HL-60 (cell line): Measurements from ENCODE around the gene IGSF8.

ENCODE experiments used
- DNase-seq, 2 experiments: peaks; one replicate each; pipeline ENCODE4 v3.0.0-alpha.2; 2010 to 2020; ENCODE audit warnings: low read depth in 1 of 2, low spot score in 1 of 2
- H3K27ac ChIP-seq: fragments of 250-450 bp; sonication (Bioruptor Pico); replicated peaks from 2 replicates; pipeline ENCODE4 v1.5.1; 2020; ENCODE audit warnings: mild to moderate bottlenecking, moderate library complexity
- H3K27me3 ChIP-seq: fragments of 250-450 bp; sonication (Bioruptor Pico); 2 replicates; pipeline ENCODE4 v1.5.1; 2021; ENCODE audit warnings: mild to moderate bottlenecking, moderate library complexity; ENCODE audit not compliant: insufficient read depth, poor library complexity, severe bottlenecking
- H3K4me3 ChIP-seq: replicated peaks from 2 replicates; pipeline ENCODE4 v1.5.1; 2011; ENCODE audit warnings: mild to moderate bottlenecking, control low read depth, low read length; ENCODE audit not compliant: insufficient read depth
- GABPA ChIP-seq: IDR thresholded peaks from 2 replicates; pipeline ENCODE4 v1.6.1; 2012; ENCODE audit warnings: low read depth
- POLR2AphosphoS5 ChIP-seq: IDR thresholded peaks from 2 replicates; pipeline ENCODE4 v1.6.1; 2012; ENCODE audit warnings: low read depth
- SPI1 ChIP-seq: IDR thresholded peaks from 2 replicates; pipeline ENCODE4 v1.6.1; 2012; ENCODE audit warnings: low read depth, mild to moderate bottlenecking, borderline replicate concordance
- TF ChIP-seq, protein P1 (sequence below): IDR thresholded peaks from one replicate; pipeline ENCODE4 v1.5.1; 2011; ENCODE audit warnings: low read length, control low read depth, inconsistent platforms; ENCODE audit not compliant: insufficient read depth
- TF ChIP-seq, protein P2 (sequence below): IDR thresholded peaks from 2 replicates; pipeline ENCODE4 v1.6.1; 2012; ENCODE audit warnings: low read depth; ENCODE audit not compliant: insufficient replicate concordance

Gene IGSF8

DNA sequence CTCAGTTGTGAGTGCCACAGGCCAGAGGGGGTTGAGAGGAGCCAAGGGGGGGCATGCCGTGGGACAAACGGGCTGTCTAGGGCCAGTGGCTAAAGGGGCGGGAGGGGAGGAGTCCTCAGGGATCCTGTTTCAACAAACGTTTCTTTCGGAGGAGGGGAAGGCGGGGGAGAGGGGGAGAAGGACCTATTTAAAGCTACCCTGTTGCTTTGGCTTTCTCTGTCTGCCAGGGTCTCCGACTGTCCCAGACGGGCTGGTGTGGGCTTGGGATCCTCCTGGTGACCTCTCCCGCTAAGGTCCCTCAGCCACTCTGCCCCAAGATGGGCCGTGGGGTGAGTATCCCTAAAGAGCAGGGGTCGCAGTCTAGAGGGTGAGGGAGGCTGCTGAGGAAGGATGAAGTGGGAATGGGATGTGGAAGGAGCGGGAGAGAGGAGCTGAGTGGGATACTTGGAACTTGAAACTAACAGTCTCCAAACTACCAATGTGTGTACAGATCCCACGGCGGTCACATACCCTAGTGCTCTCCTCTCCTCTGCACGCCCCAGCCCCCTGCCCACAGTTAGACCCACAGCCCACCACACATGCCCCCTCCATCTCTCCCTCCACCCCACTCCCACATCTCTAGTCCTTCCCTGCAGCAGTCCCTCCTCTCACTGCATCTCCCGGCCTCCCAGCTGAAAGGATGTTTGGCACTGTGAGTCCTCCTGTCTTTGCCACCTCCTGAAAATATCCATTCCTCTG lies 17.3 kb upstream of the IGSF8 start, which contains the start of gene ATP1A2:
ATP1A2 (plus strand) TSS at position 215 of the 738 bp plus-strand sequence; CDS start at position 318, 103 bp downstream.
- DNase-seq = no peak
- Histone ChIP-seq H3K27ac (no peak within 1 kb of the TSS), H3K4me3 (no peak within 1 kb of the TSS), H3K27me3 (no peaks in the 10 kb centered on the region)
- TF ChIP-seq, protein P1, sequence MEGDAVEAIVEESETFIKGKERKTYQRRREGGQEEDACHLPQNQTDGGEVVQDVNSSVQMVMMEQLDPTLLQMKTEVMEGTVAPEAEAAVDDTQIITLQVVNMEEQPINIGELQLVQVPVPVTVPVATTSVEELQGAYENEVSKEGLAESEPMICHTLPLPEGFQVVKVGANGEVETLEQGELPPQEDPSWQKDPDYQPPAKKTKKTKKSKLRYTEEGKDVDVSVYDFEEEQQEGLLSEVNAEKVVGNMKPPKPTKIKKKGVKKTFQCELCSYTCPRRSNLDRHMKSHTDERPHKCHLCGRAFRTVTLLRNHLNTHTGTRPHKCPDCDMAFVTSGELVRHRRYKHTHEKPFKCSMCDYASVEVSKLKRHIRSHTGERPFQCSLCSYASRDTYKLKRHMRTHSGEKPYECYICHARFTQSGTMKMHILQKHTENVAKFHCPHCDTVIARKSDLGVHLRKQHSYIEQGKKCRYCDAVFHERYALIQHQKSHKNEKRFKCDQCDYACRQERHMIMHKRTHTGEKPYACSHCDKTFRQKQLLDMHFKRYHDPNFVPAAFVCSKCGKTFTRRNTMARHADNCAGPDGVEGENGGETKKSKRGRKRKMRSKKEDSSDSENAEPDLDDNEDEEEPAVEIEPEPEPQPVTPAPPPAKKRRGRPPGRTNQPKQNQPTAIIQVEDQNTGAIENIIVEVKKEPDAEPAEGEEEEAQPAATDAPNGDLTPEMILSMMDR = no peak
- TF ChIP-seq SPI1 (no peak), POLR2AphosphoS5 (no peak), GABPA (no peak)
- TF ChIP-seq, protein P2, sequence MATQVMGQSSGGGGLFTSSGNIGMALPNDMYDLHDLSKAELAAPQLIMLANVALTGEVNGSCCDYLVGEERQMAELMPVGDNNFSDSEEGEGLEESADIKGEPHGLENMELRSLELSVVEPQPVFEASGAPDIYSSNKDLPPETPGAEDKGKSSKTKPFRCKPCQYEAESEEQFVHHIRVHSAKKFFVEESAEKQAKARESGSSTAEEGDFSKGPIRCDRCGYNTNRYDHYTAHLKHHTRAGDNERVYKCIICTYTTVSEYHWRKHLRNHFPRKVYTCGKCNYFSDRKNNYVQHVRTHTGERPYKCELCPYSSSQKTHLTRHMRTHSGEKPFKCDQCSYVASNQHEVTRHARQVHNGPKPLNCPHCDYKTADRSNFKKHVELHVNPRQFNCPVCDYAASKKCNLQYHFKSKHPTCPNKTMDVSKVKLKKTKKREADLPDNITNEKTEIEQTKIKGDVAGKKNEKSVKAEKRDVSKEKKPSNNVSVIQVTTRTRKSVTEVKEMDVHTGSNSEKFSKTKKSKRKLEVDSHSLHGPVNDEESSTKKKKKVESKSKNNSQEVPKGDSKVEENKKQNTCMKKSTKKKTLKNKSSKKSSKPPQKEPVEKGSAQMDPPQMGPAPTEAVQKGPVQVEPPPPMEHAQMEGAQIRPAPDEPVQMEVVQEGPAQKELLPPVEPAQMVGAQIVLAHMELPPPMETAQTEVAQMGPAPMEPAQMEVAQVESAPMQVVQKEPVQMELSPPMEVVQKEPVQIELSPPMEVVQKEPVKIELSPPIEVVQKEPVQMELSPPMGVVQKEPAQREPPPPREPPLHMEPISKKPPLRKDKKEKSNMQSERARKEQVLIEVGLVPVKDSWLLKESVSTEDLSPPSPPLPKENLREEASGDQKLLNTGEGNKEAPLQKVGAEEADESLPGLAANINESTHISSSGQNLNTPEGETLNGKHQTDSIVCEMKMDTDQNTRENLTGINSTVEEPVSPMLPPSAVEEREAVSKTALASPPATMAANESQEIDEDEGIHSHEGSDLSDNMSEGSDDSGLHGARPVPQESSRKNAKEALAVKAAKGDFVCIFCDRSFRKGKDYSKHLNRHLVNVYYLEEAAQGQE = no peak

DNA sequence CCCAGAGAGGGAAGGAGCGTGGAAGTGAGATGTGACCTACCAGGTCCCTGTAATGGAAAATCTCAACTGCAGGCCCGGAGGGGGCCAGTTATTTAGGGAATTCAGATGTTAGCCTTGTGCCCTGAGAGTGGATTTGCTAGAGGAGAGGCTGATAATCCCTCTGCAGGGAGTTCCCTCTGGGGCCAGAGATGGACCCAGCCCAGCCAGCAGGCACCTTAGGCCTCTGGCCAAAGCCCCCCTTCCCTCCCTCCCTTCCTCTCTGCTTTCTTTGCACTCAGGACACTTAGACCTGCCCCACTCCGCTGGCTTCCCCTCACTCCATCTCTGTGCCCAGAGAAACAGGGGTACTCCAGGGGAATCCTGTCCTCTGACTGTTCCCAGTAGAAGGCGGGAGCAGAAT lies 15.7 kb upstream of the IGSF8 start:
- no peak overlapping the region for H3K4me3 ChIP-seq
- TF ChIP-seq, protein P1 = no peak
- no peak for TF ChIP-seq SPI1
- no peak for TF ChIP-seq POLR2AphosphoS5
- no peak for TF ChIP-seq GABPA
- TF ChIP-seq, protein P2 = no peak
- no peak overlapping the region for H3K27ac ChIP-seq
- DNase-seq = no peak
- H3K27me3 ChIP-seq = no peaks in the 10 kb centered on the region

DNA sequence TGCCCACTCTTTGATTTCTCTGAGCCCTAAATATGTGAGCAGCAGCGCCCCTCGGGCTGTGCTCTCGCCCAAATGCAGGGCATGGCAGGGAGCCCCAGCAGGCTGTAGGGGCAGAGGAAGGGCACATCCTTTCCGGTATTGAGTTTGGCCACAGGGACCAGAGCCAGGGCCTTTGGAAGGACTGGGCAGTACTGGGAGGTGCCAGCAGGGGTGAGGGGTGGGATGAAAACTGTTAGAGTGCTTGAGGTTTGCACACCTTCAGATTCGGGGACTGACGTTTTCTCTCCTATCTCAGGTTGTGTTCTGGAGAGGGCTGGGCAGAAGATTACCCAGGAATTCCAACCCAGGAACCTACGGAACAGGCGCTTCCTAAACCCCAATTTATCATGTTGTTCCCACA lies 15.0 kb upstream of the IGSF8 start:
- no peak for DNase-seq
- Histone ChIP-seq H3K4me3 (no peak overlapping the region), H3K27ac (no peak overlapping the region), H3K27me3 (no peaks in the 10 kb centered on the region)
- TF ChIP-seq GABPA (no peak), POLR2AphosphoS5 (no peak), SPI1 (no peak)
- TF ChIP-seq, protein P2 = no peak
- TF ChIP-seq, protein P1 = no peak
